ENCODE data around the gene EEA1.

Gene EEA1

GRCh38 chr12:92810370-92810769 lies 118.7 kb downstream of the EEA1 start:
- no peak overlapping the region for H3K4me3 ChIP-seq (ENCODE audit: low read depth, low read length, poor library complexity, severe bottlenecking)
- no peaks in the 10 kb centered on the region for H3K9me2 ChIP-seq (ENCODE audit: low read depth, low read length)
- H4K20me1 ChIP-seq (ENCODE audit: insufficient read depth, low read length): no peaks in the 10 kb centered on the region
- H3F3A ChIP-seq (ENCODE audit: insufficient read depth, low read length): no peaks in the 10 kb centered on the region
- no peaks in the 10 kb centered on the region for H3K27me3 ChIP-seq (ENCODE audit: insufficient read depth, low read length)
- H3K9ac ChIP-seq (ENCODE audit: low read length): no peak overlapping the region
- no peak overlapping the region for H3K4me2 ChIP-seq (ENCODE audit: low read length)
- H3K4me1 ChIP-seq (ENCODE audit: insufficient read depth, low read length, severe bottlenecking): peaks cover 9% of the 10 kb centered on the region
- no peaks in the 10 kb centered on the region for H3K79me2 ChIP-seq (ENCODE audit: insufficient read depth, low read length)
- H3K9me3 ChIP-seq (ENCODE audit: low read length): no peaks in the 10 kb centered on the region
- peaks cover 32% of the 10 kb centered on the region for H3K36me3 ChIP-seq (ENCODE audit: insufficient read depth, low read length)
- no peak overlapping the region for H2AFZ ChIP-seq (ENCODE audit: low read length)
- no peak for TF ChIP-seq CTCF (IDR thresholded peaks at IDR 0.05; ENCODE audit: low read length)
- no peak for TF ChIP-seq EZH2 (IDR thresholded peaks at IDR 0.05; ENCODE audit: borderline replicate concordance, low read length)
- H3K27ac ChIP-seq (ENCODE audit: low read depth, low read length, poor library complexity, severe bottlenecking): no peak overlapping the region

DNA sequence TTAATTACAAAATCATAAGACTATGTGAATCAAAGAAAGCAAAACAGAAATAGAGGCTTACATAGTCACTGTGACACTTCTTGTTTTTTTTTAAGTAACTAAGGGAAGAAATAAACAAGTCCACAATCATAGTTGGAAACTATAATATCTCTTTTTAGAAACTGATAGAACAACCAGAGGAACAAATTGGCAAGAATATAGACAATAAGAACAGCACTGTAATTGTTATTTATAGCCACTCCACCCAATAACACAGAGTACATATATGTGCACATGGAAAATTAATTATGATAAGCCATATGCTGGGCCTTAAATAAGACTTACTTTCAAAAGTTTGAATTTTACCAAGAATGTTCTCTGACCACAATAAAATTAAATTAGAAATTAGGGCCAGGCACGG lies 125.2 kb downstream of the EEA1 start:
- Histone ChIP-seq H3K36me3 (ENCODE audit: insufficient read depth, low read length) (peaks cover 33% of the 10 kb centered on the region), H2AFZ (ENCODE audit: low read length) (no peak overlapping the region), H3K4me1 (ENCODE audit: insufficient read depth, low read length, severe bottlenecking) (no peaks in the 10 kb centered on the region), H4K20me1 (ENCODE audit: insufficient read depth, low read length) (no peaks in the 10 kb centered on the region), H3K4me2 (ENCODE audit: low read length) (no peak overlapping the region), H3K9me3 (ENCODE audit: low read length) (no peaks in the 10 kb centered on the region), H3K9me2 (ENCODE audit: low read depth, low read length) (no peaks in the 10 kb centered on the region), H3F3A (ENCODE audit: insufficient read depth, low read length) (no peaks in the 10 kb centered on the region), H3K9ac (ENCODE audit: low read length) (no peak overlapping the region), H3K27ac (ENCODE audit: low read depth, low read length, poor library complexity, severe bottlenecking) (no peak overlapping the region), H3K4me3 (ENCODE audit: low read depth, low read length, poor library complexity, severe bottlenecking) (no peak overlapping the region), H3K79me2 (ENCODE audit: insufficient read depth, low read length) (no peaks in the 10 kb centered on the region), H3K27me3 (ENCODE audit: insufficient read depth, low read length) (no peaks in the 10 kb centered on the region)
- TF ChIP-seq EZH2 (IDR thresholded peaks at IDR 0.05; ENCODE audit: borderline replicate concordance, low read length) (no peak), CTCF (IDR thresholded peaks at IDR 0.05; ENCODE audit: low read length) (no peak)

GRCh38 chr12:92802906-92803305 lies 126.2 kb downstream of the EEA1 start:
- Histone ChIP-seq H2AFZ (ENCODE audit: low read length) (no peak overlapping the region), H3K9me3 (ENCODE audit: low read length) (no peaks in the 10 kb centered on the region), H3K79me2 (ENCODE audit: insufficient read depth, low read length) (no peaks in the 10 kb centered on the region), H3K4me2 (ENCODE audit: low read length) (no peak overlapping the region), H3K9me2 (ENCODE audit: low read depth, low read length) (no peaks in the 10 kb centered on the region), H3K4me3 (ENCODE audit: low read depth, low read length, poor library complexity, severe bottlenecking) (no peak overlapping the region), H3K36me3 (ENCODE audit: insufficient read depth, low read length) (peaks cover 28% of the 10 kb centered on the region), H3K27me3 (ENCODE audit: insufficient read depth, low read length) (no peaks in the 10 kb centered on the region), H4K20me1 (ENCODE audit: insufficient read depth, low read length) (no peaks in the 10 kb centered on the region), H3K4me1 (ENCODE audit: insufficient read depth, low read length, severe bottlenecking) (no peaks in the 10 kb centered on the region), H3F3A (ENCODE audit: insufficient read depth, low read length) (no peaks in the 10 kb centered on the region), H3K9ac (ENCODE audit: low read length) (no peak overlapping the region), H3K27ac (ENCODE audit: low read depth, low read length, poor library complexity, severe bottlenecking) (no peak overlapping the region)
- TF ChIP-seq EZH2 (IDR thresholded peaks at IDR 0.05; ENCODE audit: borderline replicate concordance, low read length) (no peak), CTCF (IDR thresholded peaks at IDR 0.05; ENCODE audit: low read length) (no peak)
